ENCODE data around the gene LAPTM5.
"Not testable (repeated sequence)": the region's sequence is repeated elsewhere in the genome, so short reads cannot be mapped to it uniquely, and the experiment has no call there.

LAPTM5 gene, protein sequence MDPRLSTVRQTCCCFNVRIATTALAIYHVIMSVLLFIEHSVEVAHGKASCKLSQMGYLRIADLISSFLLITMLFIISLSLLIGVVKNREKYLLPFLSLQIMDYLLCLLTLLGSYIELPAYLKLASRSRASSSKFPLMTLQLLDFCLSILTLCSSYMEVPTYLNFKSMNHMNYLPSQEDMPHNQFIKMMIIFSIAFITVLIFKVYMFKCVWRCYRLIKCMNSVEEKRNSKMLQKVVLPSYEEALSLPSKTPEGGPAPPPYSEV

DNA sequence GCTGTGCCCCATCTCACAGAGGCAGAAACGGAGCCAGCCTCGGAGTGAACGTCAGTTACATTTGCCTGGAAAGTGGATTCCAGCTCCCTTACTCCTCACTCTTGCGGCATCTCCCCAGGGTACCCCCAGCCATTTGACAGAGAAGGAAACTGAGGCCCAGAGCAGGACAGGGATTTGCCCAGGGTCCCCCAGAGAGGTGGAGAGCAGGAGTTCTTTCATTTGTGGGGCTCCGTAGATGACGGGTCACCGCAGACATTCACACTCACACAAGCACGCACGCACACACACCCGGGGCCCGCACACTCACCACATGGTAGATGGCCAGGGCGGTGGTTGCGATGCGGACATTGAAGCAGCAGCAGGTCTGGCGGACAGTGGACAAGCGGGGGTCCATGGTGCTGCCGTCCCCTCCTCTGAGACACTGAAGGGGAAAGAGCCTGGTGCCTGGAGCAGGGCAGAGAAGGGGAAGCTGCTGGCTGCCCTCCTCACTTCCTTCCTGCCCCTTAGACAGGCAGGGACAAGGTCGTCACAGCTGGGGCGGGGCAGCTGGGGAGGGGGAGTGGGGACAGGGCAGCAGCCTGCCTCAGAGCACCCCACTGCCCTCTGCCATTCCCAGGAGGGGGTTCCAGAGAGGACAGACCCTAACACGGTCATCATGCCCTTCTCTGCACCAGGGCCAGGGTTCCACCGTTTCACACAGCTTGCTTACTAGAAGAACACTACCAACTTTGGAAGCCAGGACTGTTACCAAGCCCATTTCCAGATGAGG lies at the start of gene LAPTM5:
LAPTM5 (minus strand) TSS at position 423 of the 769 bp plus-strand sequence; CDS start at position 394, 29 bp downstream.
- no peak for DNase-seq

DNA sequence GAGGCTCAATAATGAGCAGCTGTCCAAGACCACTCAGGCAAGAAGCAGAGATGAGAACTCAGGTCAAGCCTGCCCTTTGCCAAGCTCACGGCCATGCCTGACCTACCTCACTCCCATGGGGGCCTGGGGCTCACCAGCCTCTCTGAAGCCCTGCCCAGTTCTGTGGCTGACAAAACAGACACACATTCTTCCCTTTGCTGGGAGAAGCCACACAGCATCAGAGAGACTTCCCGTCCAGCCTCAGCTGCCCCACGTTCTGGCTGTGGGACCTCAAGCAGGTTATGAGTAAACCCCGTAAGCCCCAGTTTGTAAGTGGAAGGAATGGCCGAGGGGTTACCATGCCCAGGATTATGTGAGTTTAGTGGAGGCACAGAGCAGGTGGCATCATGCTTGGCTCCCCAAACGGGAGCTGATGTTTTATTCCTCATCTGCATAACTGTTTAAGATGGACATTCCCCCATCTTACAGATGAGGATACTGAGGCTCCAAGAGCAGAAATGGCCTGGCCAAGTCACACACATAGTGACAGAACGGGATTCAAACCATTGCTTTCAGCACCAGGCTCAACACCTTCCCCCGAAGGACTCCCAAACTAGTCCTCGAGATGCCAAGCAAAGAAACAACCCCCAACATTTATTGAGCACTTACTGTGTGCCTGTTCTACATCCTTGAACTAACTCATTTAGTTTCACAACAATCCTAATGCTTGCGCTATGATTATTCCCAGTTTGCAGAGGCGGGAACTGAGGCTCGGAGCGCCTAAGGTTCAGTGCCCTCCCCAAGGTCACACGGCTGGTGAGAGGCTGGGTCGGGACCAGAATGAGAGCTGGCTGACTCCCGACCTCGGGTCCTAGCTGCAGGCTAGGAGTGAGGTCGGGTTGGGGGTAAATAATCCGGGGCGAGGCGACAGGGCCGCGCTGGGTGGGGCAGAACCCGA lies 49.1 kb upstream of the LAPTM5 start:
- DNase-seq, result no peak

DNA sequence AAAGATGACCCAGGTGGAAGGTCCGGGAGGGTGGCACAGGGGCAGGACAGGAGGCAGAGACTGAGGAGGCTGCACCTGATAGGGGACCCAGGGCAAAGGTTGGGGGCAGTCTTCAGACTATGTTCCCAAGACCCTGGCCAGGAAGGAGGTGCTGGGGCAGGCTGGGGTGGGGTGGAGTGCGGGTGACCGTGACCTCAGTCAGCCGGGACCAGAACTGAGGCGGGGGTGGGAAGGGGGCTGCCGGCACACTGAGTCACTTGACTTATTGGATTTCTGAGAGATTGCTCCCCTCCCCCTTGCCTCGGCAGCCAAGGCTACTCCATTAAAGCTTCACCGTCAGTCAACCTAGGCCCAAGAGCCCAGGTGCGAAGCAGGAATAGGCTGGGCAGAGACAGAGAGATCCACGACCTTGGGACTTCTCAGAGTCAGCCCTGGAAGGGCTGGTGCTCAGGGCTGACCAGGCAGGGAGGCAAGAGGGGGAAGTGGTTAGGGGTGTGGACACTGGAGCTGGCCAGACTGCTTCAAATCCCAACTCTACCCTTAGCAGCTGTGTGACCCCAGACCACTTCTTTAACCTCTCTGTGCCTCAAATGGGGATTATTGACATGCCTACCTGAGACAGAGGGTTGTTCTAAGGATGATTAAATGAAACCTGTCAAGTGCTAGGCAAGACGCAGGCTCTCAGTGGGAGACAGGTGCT lies 47.9 kb upstream of the LAPTM5 start:
- DNase-seq, result no peak

DNA sequence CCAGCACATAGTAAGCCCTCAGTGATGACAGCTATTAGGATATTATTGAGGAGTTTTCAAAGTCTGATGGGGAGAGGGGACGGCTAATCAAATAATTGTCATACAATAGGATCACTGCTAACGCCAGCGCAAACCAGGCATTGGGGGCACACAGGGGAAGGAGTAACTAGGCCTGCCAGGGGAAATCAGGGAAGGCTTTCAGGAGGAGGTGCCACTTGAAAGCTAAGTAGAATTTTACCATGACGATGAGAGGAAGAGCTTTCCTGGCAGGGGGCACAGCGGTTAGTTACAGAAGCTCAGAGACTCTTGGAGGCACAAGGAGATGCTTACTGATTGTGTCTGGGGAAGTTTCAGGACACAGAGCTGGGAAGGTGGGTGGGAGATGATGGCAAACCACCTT lies 47.2 kb upstream of the LAPTM5 start:
- no peak for DNase-seq

DNA sequence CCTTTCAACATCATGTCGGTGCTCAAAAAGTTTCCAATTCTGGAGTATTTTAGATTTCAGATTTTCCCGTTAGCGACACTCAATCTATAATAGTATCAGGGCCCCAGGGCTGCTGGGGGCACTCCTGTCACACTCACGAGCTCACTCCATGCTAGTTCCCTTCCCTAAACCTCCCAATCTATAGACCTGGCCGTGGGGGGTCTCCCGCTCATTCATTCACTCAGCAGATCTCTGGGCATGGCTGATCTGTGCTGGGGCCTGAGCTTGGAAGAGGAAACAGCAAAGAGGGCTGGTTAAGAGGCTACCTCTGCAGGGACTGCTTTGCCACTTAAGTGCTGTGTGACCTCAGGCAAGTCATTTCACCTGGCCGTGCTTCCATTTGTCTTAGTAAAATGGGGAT lies 46.8 kb upstream of the LAPTM5 start:
- no peak for DNase-seq

DNA sequence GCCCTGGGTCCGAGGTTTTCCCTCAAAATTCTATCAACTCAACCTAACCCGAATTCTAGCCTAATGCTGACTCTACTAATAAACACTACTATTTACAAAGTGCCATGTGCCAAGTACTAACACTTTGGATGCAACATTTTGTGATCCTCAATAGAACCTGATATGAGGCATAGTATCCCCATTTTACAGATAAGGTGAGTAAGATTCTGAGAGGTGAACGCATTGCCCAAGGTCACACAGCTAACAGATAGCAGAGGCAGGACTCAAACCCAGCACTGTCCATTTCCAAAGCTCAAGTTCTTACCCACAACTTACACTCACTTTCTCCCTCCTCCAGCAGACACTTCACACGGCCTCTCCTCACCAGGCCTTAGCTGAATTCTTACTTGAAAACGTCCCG lies 46.0 kb upstream of the LAPTM5 start:
- no peak for DNase-seq

DNA sequence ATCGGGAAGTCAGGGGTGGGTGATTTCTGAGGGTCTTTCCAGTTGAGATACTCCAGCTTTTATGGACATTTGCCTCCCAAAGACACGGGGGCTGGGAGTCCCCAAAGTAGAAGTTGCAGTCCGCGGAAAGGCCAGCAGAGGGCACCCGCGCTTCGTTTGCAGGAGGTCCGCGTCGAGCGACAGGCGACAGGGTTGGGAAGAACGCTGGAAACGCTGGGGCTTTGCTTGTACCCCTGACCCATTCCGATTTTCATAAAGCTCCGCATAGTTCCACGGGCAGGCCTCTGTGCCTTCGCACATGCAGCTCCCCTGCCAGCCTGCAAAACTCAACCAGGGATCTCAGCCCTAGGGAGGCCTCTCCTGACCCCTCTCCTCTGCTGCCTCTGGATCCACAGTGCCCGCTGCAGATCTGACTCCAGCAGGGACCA lies 44.2 kb upstream of the LAPTM5 start:
- DNase-seq, result peak; percentile 73

DNA sequence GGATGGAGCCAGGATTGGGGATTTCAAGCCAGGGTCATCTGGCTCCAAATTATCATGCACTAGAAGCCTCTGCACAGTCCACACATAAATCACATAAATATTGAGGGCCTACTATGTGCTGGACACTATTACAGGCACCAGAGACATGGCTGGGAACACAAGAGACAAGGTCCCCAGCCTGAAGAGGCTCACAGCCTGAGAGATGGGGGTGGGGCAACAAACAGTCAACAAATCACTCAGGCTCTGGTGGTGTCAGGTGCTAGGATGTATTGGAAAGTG lies 41.6 kb upstream of the LAPTM5 start:
- no peak for DNase-seq

DNA sequence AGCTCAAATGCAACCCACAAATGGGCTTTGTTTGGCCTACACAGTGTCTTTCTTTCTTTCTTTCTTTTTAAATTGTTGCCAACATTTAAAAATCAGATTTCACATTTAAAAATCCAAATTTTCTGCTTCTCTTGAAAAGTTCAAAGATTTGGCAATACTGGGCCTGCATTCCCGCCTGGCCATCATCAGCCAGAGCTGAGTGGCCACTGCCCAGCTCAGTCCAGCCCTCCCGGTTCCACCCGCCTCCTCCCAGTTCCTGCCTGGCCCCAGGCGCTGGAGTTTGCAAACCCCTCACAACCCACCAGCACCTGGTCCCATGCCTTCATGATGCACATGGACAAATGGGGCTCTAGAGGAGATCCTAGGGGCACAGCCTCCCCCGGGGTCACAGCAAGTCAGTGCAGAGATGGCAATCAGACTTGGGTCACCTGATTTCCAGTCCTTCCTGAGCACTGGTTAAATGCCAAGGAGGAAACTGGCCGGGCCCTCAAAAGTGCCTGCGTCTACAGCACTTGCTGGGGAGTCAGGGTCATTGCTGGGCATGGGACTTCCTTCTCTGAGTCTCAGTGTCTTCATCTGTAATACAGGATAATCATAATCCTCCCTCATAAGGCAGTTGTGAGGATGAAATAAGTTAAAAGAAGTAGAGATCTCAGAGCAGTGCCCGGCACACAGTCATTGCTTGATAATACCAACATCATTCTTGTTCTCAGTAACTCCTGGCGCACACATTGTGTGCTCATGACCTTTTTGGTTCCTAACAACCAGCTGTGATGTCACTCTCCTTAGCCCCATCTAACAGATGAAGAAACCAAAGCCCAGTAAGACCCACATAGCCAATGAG lies 41.0 kb upstream of the LAPTM5 start:
- no peak for DNase-seq

DNA sequence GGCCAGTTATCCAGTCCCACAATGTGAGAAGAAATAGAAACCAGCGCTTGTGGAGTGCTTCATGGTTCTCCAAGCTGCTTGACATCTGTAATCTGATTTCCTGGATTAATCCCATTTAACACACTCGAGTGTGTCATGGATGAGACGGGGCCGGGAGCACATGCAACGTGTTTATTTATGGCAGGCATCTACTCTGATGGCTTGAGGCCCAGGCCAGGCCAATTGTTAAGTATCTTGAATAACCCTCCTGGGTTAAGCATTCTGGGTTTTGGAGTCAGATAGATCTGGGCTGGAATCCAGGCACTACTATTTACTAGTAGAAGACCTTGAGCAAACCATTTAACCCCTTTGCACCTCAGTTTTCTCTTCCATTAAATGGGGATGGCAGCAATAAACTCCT lies 37.5 kb upstream of the LAPTM5 start:
- no peak for DNase-seq

DNA sequence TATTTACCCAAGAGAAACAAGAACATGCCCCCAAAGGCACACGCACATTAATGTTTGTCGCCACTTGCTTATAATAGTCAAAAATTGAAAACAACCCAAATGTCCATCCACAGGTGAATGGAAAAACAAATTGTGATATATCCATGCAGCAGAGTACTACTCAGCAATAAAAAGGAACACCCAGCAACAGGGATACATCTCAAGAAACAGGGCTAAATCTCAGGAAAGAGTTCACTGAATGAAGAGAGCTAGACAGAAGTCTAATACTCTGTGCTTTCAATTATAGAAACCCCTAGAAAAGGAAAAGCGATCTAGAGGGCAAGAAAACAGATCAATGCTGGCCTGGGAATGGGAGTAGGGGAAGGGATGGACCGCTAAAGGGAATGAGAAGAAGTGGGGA lies 36.7 kb upstream of the LAPTM5 start:
- DNase-seq, result no peak

DNA sequence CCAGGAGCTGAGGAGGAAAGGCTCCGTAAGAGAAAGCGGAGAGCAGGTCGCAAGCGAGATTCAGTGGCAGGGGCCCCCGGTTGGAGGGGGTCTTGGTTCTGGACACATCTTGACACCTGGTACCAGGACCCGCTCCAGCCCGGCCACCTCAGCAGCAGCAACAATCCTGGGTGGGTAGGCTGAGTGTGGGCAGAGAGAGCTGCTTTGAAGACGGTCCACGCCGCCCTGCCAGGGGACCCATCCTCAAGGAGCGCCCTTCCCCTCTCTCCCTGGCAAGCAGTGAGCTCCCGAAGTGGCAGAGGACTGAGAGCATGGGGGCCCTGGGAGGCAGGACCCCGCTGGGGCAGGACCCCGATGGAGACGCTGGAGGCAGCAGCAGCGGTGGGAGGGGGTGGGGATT lies 35.6 kb upstream of the LAPTM5 start:
- no peak for DNase-seq

DNA sequence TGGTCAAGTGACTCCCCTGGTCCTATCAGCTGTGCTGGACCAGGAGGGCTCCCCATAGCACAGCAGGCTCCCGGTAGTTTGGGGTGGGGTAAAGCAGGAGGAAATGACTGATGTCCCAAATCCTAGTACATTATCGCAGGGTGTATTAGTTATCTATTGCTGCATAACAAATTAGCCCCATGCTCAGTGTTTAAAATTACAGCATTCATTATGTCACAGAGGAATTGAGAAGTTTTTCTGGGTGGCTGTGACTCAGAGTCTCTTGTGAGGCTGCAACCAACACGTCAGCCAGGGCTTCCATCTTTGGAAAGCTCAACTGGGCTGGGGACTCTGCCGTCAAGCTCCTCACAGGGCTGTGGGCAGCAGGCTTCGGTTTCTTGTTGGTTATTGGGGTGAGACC lies 34.3 kb upstream of the LAPTM5 start:
- DNase-seq, result no peak

DNA sequence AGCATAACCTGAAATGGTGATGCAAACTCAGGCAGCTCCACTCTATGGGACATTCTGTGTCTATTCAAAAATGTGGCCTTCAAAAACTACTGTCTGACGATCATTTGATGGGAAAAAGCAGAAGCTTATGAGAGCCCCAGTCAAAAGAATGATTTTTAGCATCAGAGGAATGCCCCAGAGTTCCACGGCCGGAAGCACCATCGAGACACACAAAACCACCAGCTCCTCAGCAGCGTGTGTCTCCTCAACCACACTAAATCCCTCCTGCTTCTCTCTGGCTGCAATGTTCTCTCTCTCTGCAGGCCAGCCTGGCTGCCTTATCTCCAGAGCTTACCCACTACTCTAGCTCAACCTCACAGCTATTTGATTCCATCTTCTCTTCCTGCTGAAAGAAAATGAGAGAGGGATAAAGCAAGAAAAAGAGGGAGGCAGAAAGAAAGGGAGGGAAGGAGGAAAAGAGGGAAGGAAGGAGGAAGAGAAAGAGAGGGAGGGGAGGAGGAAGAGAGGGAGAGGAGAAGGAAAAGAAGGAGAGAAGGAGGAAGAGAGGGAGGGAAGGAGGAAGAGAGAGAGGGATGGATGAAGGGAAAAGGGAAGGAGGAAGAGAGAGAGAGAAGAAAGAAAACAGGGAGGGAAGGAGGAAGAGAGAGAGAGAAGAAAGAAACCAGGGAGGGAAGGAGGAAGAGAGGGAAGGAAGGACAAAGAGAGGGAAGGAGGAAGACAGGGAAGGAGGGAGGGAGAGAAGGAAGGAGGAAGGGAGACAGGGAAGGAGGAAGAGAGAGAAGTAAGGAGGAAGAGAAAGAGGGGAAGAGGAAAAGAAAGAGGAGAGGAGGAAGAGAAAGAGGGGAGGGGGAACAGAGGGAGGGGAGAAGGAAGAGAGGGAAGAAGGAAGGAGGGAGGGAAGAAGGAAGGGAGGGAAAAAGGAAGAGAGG lies 33.5 kb upstream of the LAPTM5 start:
- DNase-seq, result no peak

DNA sequence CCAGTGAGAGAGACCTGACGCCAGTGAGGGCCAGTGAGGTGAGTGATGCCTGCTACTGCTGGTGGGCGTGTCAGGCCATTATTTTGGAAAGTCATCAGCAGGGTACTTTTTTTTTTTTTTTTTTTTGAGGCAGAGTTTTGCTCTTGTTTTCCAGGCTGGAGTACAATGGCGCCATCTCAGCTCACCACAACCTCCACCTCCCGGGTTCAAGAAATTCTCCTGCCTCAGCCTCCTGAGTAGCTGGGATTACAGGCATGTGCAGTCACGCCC lies 32.6 kb upstream of the LAPTM5 start:
- DNase-seq, result not testable (repeated sequence)

DNA sequence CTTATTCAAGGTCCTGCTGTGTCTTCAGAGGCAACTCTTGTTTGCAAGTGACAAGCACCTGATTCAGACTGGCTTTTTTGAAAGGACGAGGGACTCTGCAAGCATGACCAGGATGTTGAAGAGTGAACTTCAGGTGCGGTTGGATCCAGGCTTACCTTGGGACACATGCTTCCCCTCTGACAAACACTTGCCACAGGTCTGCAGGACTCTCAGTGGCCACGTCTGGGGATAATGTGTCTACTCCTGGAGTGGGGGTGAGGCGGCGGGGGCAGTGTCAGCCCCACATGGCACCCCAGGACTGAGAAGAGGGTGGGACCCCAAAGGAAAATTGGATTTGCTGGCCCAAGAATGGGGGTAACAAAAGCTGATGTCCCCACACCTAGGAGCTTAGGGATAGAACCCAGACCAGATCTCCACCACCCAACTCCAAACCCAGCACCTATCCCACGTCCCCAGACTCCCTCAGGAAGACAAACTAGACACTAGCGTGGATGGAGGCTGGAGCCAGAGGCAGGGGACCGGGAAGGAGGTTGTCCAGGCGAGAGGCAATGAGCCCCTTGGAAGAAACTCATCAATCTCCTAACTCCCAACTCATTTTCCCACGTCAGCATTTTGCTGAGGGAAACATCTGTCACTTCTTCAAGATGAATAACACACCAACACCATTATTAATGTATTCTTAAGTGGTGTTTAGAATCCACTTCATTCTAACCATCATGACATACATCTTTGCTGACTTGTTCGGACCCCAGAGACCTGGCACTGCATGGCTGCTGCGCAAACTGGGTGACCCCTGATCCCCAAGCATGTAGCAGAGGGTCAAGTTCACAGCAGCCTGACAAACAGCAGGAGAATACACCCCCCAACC lies 32.0 kb upstream of the LAPTM5 start:
- no peak for DNase-seq

DNA sequence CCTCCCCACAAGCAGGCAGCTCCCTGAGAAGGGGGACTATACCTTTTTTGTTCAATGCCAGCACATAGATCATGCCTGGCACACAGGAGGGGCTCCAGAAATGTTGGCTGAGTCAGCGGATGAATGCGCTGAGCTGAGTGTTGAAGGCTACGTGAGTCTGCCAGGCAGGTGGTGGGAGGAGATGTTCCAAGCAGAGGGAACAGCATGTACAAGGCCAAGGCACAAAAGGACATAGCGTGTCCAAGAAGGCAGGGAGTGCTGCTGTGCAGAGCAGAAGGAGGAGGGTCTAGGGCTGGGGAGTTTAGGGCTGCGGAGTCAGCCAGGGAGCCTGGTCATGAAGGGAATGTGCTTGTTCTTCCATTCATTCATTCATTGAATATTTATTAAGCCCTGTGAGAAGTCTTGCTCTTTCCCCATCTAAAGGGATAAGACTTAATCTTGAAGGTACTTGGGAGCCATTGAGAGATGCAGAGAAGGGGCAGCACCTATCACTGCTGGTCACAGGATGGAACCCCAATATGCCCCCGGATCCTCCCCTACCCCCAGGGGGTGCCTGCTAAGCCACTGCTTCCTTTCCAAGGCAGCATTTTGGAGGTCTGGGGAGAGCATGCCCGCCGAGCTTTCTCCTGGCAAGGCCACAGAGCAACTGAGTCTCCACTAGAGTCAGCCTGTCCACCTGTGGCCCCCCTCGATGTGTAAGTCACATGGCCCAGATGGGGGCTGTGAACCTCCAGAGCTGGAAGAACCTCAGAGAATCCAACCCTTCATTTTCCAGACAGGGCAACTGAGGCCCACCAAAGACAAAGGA lies 31.2 kb upstream of the LAPTM5 start:
- DNase-seq, result no peak

DNA sequence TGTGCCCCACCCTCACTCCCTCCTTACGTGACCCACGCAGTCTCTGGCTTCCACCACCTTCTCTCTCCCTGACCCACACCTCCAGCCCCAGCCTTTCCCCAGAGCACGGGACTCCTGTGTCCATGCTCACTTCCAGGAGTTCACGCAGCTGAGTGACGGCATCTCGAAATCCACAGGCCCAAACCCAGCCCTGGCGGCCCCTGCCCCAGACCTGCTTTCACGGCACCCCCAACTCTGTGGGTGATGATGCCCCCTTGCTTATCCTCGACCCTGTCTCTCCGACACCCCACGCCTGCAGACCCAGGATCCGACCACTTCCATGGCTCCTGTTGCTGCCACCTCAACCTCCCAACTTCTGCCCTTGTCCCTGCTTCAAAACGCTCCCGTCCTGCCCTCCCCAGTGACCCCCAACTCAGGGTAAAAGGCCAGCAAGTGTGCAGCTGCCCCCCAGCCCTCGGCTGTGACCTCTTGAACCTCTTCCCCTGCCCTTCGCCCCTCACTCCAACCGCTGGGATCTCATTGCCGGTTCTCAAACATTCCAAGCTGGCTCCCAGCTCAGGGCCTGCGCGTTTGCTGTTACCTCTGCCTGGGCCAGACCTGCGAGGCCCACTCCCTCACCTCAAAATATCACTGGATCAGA lies 30.4 kb upstream of the LAPTM5 start:
- DNase-seq, result no peak

DNA sequence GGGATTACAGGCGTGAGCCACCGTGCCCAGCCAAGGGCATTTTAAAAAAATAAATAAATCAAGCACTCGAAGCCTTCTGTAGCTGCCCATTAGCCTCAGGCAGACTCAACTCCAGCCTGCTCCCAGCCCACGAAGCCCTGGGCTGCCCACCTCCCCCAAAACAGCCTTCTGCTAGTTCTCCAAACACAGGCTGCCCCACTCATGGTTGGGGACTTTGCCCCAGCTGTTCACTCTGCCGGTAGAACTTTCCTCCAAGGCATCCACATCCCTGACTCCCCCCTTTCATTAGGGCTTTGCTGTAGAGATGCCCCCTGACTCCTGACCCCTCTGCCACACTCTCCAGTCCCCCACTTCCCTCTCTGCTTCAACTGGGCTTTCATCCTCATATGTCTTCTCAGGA lies 29.7 kb upstream of the LAPTM5 start:
- DNase-seq, result no peak

Measured in NCI-H1092 treated with DMSO at 0.1 percent for 48 hours (cell line).